Breast epithelium (tissue), 4 donors: ENCODE results near the gene DIPK2B. TPM values are rescaled to one million over a fixed set of nuclear protein-coding genes. Genes with fewer than 3 reads are reported as not detected.

ENCODE experiments used
- DNase-seq, 2 donors: peaks; one replicate each; pipeline ENCODE4 v3.0.0-alpha.2; 2019; ENCODE audit warnings: low spot score in 2 of 2
- H3K27ac ChIP-seq, 2 donors: fragments of 200-600 bp; sonication (generic) in 1 of 2; one replicate each; pipeline ENCODE4 v1.5.1; 2016 to 2019; ENCODE audit warnings: mild to moderate bottlenecking in 1 of 2
- H3K27me3 ChIP-seq, 2 donors: fragments of 200-600 bp; sonication (generic) in 1 of 2; one replicate each; pipeline versions ENCODE4 v1.5.1 to v1.6.0; 2017 to 2019; ENCODE audit warnings: control low read depth in 1 of 2, mild to moderate bottlenecking in 1 of 2
- H3K36me3 ChIP-seq: fragments of 200-600 bp; one replicate; pipeline ENCODE4 v1.5.1; 2019
- H3K4me1 ChIP-seq, 2 donors: fragments of 200-600 bp; sonication (generic); one replicate each; pipeline ENCODE4 v1.5.1; 2016 to 2019; ENCODE audit warnings: control low read depth in 1 of 2
- H3K4me3 ChIP-seq, 3 donors: fragments of 200-600 bp; sonication (generic); 1 replicate in 2 of 3; 2 replicates in 1 of 3; pipeline ENCODE4 v1.5.1; 2016 to 2019; ENCODE audit warnings: mild to moderate bottlenecking in 3 of 3, moderate library complexity in 2 of 3
- H3K9me3 ChIP-seq, 2 donors: fragments of 200-600 bp; sonication (generic) in 1 of 2; one replicate each; pipeline ENCODE4 v1.5.1; 2016 to 2019; ENCODE audit warnings: control low read depth in 1 of 2
- CTCF ChIP-seq, 3 donors: fragments of 450-650 bp; IDR thresholded peaks; one replicate each; pipeline ENCODE4 v1.5.1; 2016 to 2017; ENCODE audit warnings: antibody characterized with exemption in 3 of 3, mild to moderate bottlenecking in 3 of 3, moderate library complexity in 3 of 3
- POLR2A ChIP-seq: fragments of 450-650 bp; IDR thresholded peaks from one replicate; pipeline ENCODE4 v1.6.1; 2016; ENCODE audit warnings: antibody characterized with exemption, mild to moderate bottlenecking, moderate library complexity
- POLR2AphosphoS5 ChIP-seq, 3 donors: sonication (generic); formaldehyde crosslinking; IDR thresholded peaks; one replicate each; pipeline ENCODE4 v1.6.1; 2017; ENCODE audit warnings: antibody characterized with exemption in 3 of 3
- intact Hi-C: fragments of 100-400 bp; cut with DNase I; formaldehyde crosslinking; loops from one replicate; pipeline ENCODE4 v1.15.1; 2023; ENCODE audit warnings: low total_unique reads
- total RNA-seq, 3 donors: library from RNA; depleted of rRNA; stranded (reverse); fragments of >200 nt; gene quantifications; one replicate each; pipeline ENCODE4 v1.1.0, GENCODE V29; 2016

DIPK2B gene
- total RNA-seq, 3 donors from 2014 or later, result 9.2 to 65.5 (median 12.2) TPM

- no peaks in the 10 kb centered on the region for H3K4me1 ChIP-seq
- H3K27ac ChIP-seq, result no peak overlapping the region
- no peak for DNase-seq
- no peaks in the 10 kb centered on the region for H3K36me3 ChIP-seq
- intact Hi-C loops, result no loop called here
- peaks cover 0 to 62% of the 10 kb centered on the region in 2 donors for H3K27me3 ChIP-seq
- H3K9me3 ChIP-seq, result no peaks in the 10 kb centered on the region
- TF ChIP-seq POLR2A (no peak), POLR2AphosphoS5 (IDR thresholded peaks at IDR 0.05) (no peak), CTCF (IDR thresholded peaks at IDR 0.05) (no peak)
- H3K4me3 ChIP-seq, result no peak overlapping the region
Measured at GRCh38 chrX:45230410-45230809, 29.7 kb upstream of the DIPK2B start.

- intact Hi-C loops, result loop anchor here (10.0 kb wide), 1 partner anchor 275 kb away; no protein-coding TSS in a partner anchor
- H3K4me3 ChIP-seq, result no peak overlapping the region
- DNase-seq, result no peak
- H3K27ac ChIP-seq, result no peak overlapping the region
- TF ChIP-seq POLR2A, result no peak
- no peak for TF ChIP-seq CTCF (IDR thresholded peaks at IDR 0.05)
- TF ChIP-seq POLR2AphosphoS5 (IDR thresholded peaks at IDR 0.05), result no peak
- H3K36me3 ChIP-seq, result no peaks in the 10 kb centered on the region
- peaks cover 0 to 58% of the 10 kb centered on the region in 2 donors for H3K27me3 ChIP-seq
- no peaks in the 10 kb centered on the region for H3K9me3 ChIP-seq
- no peaks in the 10 kb centered on the region for H3K4me1 ChIP-seq
Measured at GRCh38 chrX:45229348-45229747, 28.7 kb upstream of the DIPK2B start.

GRCh38 chrX:45228126-45228525 lies 27.4 kb upstream of the DIPK2B start:
- Histone ChIP-seq H3K27ac (no peak overlapping the region), H3K36me3 (no peaks in the 10 kb centered on the region), H3K9me3 (no peaks in the 10 kb centered on the region), H3K4me1 (no peaks in the 10 kb centered on the region), H3K27me3 (peaks cover 0 to 60% of the 10 kb centered on the region in 2 donors), H3K4me3 (no peak overlapping the region)
- intact Hi-C loops, result loop anchor here (10.0 kb wide), 1 partner anchor 273 kb away; no protein-coding TSS in a partner anchor
- no peak for TF ChIP-seq CTCF (IDR thresholded peaks at IDR 0.05)
- no peak for TF ChIP-seq POLR2A
- no peak for TF ChIP-seq POLR2AphosphoS5 (IDR thresholded peaks at IDR 0.05)
- no peak for DNase-seq

- peaks cover 0 to 30% of the 10 kb centered on the region in 2 donors for H3K27me3 ChIP-seq
- DNase-seq, result no peak
- no peaks in the 10 kb centered on the region for H3K36me3 ChIP-seq
- H3K4me1 ChIP-seq, result no peaks in the 10 kb centered on the region
- intact Hi-C loops, result no loop called here
- no peak overlapping the region for H3K27ac ChIP-seq
- no peak overlapping the region for H3K4me3 ChIP-seq
- TF ChIP-seq POLR2AphosphoS5 (IDR thresholded peaks at IDR 0.05) (no peak), CTCF (IDR thresholded peaks at IDR 0.05) (no peak), POLR2A (no peak)
- peaks cover 5 to 28% of the 10 kb centered on the region in 2 donors for H3K9me3 ChIP-seq
Measured at GRCh38 chrX:45208121-45208856, 7.6 kb upstream of the DIPK2B start.

GRCh38 chrX:45202171-45202570 lies 1.5 kb upstream of the DIPK2B start:
- Histone ChIP-seq H3K9me3 (peaks cover 5 to 22% of the 10 kb centered on the region in 2 donors), H3K27me3 (peaks cover 0 to 43% of the 10 kb centered on the region in 2 donors), H3K27ac (no peak overlapping the region), H3K4me3 (no peak overlapping the region), H3K36me3 (no peaks in the 10 kb centered on the region), H3K4me1 (no peaks in the 10 kb centered on the region)
- DNase-seq, result no peak
- intact Hi-C loops, result no loop called here
- no peak for TF ChIP-seq CTCF (IDR thresholded peaks at IDR 0.05)
- no peak for TF ChIP-seq POLR2A
- TF ChIP-seq POLR2AphosphoS5 (IDR thresholded peaks at IDR 0.05), result no peak
